Activated effector memory CD4-positive, alpha-beta T cell treated with Interleukin-2 at 50 U/mL for 16 hours (primary cell): ENCODE measurements around the gene C4orf51.
A peak's percentile ranks its signal among the peaks of the same experiment; 100 is the strongest.

Experiments used
- DNase-seq: peaks from one replicate; pipeline ENCODE4 v3.0.0-alpha.2; 2020

C4orf51 gene

DNA sequence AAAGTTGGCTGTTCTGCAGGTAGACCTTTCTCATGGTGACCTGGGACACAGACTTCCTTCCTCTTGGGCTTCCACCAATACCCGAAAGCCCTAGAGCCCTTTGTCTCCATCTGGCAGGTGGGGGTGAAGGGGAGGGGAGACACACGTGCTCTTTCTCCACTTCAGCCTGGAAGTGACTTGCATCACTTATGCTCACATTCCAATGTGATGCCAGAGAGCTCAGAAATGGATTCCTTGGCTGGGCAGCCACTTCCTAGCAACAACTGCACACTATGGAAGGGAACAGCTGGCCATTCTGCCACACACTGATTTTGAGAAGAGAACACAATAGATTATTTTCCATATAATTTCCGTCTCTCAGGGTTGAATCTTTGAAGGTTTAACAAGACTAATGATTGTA lies 36.3 kb downstream of the C4orf51 start:
- no peak for DNase-seq

DNA sequence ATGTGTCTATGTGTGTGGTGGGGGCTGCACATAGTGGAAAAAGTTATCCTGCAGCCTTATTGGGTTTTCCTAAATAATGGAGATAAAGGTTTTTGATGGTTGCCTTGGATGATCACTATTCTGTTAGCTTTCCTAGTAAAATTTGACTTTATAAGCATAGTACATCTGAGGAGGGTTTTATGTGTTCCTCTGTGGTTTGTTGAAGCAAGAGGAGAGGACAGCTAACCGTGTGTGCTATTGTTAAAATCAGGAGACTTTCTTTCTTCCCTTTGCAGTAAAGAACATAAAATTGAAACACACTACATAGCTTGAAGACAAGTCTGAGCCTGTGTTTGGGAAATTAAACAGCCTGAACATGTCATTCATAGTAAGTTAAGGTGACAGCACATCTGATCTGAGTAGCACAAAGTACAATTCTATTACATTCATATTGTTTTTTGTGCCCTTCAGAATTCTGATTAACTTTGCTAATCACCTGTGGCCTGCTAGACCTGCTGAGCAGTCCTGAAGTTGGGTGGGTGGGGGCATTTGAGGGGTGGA lies 36.8 kb downstream of the C4orf51 start:
- no peak for DNase-seq

DNA sequence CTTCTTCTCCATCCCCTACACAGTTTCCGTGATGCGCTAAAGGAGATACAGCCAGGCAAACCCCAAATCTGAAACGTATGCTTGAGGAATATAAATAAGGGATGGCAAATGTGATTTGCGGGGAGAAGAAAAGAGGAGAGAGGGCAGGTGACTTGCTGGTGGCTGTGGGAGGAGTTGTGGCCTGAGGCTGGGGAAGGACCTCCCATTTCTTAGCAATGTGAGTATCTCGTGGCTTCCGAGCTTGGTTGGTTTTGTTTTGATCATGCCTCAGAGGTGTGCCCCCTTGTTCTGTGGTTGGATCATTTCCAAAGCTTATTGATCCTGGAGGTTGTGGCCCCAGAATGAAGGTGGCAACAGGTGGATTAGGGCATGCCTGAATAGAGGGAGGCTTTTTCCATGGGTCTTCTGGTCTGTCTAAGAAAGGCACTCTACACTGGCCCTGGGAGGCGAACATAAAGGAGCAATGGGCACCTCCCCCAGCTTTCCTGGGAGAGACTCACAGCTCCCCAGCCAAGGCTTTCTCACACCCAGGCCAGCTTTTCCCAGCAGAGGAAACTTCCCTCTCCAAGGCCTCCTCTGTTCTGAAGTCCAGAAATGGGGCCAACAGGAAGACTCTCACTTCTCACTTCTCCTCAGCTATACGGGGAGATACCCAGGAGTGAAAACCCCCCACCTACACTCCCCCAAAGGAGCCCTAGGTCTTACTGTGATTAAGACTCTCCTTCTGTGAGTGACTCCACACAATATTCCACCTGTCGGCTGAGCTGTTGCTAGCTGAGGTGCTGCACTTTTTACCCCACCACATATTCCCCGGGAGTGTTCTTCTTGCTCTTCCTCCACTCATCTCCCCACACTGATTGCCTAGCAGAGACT lies 40.0 kb downstream of the C4orf51 start:
- no peak for DNase-seq

DNA sequence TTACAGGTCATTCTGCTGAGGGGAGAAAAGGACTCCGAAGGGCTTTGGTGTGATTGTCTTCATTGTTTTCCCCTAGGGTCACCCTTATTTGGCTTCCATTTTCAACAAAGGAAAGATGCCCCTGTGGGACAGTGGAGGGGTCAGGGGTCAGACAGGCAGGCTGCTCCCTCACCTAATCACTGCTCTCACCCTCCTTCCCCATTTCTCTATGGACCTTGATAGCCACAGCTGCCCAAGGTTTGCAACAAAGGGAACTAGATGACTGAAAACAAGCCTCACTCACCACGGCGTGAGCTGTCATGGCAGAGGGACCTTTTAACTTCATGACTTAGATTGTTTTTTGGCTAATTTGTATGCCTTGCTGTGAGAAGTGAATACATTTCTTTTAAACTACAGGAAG lies 40.7 kb downstream of the C4orf51 start:
- DNase-seq: no peak

DNA sequence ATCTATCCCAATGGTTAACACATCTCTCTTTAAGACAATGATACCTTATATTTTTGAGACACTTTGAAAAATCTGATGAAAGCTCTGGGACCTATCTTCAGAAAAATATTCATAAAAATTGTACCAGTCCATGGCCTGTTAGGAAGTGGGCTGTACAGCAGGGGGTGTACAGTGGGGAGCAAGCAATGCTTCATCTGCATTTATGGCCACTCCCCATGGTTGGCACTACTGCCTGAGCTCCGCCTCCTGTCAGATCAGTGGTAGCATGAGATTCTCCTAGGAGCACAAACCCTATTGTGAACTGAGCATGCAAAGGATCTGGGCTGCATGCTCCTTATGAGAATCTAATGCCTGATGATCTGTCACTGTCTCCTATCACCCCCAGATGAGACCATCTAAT lies 42.6 kb downstream of the C4orf51 start:
- DNase-seq: no peak

DNA sequence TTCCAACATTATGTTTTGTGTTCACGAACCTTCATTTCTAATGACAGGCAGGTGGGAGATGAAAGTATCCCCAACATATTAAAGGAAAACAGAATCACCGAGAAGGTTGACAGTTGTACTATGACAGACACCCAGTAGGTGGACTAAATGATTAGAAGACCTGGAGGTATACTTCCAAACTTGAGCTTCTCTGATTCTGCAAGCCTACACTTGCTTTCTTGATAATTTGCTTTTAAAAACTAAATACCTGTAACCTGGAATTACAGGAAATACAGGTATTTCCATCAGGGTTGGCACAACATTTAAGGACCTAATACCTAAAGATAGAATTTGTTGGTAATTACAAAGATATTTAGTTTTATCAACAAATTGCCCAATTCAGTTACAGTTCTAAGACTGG lies 43.4 kb downstream of the C4orf51 start:
- no peak for DNase-seq

DNA sequence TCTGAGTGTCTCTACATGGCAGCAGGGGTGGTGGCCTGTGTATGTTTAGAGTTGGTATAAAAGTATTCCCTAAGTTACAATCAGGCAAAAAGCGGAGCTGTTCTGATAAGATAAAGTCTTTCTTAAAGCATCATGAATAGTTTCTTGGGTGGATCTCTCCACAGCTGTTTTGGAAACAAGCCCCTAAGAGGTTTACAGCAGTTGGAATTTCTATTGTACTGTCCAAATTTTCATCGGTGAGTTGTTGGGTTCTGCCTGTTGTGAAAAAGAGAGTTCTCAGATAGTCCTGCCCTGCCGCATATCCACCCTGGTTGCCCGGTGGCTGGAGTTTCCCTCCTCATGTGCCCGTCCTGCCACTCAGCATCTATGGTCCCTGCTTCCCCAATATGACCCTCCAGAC lies 50.1 kb downstream of the C4orf51 start:
- DNase-seq: no peak

DNA sequence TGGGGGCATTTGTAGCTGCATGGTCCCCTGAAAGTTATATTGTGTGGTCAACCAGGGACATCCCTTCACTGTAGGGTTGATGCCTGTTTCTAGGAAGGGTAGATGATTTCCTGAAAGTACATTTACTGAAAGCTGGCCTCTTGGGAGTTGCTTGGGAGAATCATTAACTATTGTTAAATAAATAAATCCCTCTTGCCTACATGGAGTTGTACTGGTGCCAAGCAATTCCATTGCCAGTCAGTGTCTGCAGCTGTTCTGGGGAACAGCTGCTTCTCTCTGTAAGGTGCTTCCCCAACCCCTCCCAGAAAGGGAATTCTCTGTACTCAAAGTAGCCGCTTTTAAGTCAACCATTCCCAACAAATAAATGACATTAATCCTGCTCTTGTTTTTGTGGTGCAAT lies 51.1 kb downstream of the C4orf51 start:
- DNase-seq: no peak

DNA sequence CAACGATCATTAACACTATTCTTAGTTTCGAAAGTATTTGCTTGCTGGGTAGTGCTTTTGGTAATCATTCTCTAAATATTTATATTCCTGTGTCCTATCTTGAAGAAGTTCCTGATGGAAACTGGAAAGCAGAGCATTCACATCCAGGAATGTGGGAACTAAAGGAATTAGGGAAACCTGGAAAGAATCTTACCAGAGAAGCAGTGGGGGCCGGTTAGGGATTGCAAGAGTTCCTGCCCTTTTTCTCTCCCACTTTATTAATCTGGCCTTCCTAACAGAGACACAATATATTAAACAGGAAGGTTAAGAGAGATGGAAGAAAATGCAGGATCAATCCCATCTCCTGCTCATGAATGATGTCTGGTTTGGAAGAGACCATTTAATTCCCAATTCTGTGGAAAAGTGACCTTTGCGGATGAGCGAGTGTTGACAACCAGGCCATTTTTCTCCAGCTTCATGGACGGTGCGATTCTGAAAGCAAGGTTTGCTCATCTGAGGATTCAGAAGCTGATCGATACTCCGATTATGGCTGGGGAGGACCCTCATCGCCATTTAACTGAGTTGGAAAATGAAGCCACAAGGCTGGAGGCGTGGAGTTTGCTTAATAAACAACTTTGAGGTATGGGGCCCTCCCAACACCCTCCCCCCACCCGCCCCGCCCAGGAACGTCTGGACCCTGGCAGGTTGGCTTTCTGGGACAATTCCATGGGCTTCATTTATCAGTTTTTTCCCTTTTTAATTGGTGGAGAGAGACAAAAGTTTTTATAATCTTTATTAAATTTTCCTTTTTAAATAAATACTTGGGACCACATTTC lies 52.3 kb downstream of the C4orf51 start:
- DNase-seq: no peak

DNA sequence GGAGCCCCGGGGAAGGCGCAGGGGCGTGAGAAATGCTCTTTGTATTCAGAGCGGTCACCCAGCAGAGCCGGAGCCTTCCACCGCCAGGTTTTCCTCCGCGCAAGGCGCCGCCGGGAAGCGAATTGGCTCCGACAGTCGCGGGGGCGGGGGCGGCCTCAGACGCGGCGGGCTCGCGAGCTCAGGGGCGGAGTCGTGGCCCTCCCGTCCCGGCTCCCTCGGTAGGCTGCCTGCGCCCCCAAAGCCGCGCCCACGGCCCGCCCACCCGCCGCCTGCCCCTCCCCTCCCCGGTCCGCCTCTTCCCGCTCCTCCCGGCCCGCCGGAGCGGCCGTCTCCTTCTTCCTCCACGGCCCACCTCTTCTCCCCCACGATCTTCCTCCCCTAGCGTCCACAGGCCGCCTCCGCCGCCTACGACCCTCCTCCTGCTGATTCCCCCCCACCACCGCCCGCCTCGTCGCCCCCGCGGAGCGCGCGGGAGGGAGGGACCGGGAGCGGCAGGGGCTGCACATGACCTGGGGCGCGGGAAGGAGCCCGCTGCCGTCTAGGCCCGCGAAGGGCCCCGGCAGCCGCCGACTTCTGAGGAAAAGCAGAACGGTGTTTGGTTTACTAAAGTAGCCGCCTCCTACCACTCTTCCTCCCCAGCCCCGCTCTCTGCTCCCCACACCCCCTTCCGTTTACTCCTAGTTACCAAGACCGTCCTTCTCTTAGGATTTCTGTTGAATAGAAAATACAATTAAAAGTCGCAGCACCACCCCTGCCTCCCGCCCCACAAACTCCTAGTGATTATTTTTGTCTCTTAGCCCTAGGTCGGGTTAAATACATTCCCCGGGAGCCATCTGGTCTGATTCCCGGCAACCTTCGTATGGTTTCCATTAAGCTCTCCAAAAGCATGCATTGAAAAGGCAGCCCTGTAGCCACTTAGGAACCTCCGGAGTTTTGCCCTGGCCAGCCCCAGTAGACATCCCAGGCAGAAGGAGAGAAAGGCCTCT lies 53.2 kb downstream of the C4orf51 start:
- peak; percentile 75 for DNase-seq

DNA sequence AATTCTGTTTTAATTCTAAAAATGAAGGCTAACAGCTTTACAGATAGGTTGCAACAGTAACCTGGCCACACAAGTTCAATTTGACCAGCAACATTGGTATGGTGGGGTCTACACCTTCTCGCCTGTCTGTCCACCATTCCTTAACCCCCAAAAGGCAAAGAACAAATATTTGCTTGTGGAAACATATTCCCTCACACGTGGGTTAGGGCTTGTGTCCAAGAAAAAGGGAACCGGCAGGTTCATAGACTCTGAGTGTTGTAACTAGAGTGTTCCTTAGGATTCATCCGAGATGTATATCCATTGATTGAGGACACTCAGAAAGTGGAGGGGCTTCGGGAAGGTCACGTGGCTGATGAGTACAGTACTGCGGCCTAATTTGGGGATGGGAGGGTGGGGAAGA lies 54.1 kb downstream of the C4orf51 start:
- DNase-seq: no peak

DNA sequence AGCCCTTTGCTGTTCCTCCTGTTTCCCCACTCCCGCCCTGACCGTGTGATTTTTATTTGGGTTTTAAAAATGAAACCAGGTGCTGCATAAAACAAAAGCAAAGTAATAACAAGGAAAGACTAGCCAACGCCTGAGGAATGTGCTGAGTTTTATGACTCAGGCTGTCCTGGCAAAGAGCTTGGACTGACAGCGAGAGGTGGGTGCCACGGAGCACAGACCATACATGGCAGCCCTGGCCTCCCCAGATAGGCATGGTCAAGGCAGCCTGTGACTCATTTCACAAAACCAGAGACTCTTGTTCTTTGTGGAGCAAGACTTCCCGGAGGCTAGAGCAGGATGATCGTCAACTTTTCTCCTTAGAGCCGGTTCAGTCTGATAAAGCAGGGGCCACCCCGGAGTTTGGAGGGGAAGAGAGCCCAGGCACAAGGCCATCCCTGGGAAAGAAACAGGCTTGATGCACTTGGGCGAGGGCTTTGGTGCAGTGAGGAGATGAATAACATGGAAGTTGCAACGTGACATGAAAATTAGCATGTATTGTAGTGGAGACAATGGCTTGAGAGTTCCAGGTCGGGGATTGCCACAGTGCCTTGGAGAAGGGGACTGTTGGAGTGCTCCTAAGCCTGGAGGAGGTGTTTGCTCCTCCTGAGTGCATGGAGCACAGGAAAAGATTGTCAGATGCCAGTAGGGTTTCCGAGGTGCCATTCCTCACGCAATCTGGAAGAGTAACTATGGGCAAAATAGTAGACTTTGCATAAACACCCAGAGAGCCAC lies 54.8 kb downstream of the C4orf51 start:
- DNase-seq: no peak

DNA sequence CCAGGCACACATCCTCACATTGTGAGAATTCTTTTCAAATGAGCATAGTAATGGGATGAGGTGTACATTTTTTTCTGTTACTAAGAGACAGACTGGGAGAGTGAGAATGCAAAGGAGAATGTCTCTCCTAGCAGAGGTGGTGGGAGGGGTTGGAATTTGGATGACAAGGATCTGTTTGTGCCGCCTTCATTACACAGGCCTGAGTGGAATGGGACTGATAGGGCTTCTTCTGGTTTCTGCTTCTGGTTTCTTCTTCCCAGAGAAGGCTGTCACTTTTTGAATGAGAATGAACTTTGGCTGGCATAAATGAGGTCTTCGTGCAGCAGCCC lies 55.4 kb downstream of the C4orf51 start:
- no peak for DNase-seq

DNA sequence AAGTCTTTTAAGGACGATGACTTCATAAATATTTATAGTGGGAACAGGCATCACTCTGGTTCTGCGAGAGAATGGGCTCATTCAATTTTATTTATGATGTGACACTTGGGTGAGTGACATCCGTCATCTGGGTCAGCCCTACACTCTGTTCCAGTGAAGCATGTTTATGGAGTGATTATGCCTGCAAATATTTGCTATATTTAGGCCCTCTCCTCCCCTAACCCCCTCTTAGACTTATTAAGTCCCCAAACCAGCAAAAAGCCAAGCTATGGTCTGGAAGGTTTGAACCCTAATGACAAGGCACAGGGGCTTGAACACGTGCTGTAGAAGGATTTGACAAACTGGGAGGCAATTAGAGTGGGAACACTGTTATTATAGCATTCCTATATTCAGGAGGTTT lies 55.9 kb downstream of the C4orf51 start:
- no peak for DNase-seq

DNA sequence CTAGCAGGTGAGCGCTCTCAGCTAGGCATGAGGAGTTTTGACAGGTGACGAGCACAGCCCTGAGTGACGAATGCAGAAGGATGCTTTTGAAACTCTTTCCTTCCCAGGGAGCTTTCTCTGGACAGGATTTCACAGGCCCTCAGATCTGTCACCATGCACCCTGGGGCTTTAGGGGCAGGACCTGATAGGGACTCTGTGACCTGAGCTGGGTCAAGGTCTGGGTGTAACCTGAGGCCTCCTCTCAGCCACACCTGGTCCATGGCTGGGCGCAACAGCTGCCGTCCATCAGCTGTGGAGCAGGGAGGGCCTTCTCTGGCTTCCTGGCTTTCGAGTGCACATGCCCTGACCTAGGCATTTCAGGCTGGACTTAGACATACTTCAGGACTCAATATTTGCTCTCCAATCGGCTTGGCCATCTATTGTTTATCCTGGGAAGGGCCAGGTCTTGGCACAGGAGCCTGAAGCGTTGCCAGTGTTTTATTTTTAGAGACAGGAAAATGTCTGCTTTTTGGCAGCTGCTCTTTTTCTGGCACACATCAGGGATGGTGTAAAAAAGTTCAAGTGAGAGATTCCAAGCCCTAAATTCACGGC lies 56.4 kb downstream of the C4orf51 start:
- no peak for DNase-seq

DNA sequence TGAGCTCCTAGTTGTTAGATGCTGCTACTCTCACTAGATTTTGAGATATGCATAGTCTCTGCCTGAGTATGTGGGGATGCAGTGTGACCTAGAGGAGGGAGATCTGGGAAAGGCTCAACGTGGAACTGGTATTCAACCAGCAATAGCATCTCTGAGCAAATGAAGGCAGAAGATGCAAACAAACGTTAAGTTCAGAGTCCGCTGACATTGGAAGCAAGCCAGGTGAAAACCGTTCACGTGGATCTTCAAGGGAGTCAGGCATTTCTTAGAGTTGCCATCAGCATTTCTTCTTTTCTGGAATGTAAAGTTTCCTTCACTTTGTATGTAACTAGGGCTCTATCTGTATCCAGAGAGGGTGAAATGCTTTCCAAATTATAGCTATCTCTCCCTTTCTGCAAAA lies 59.9 kb downstream of the C4orf51 start:
- no peak for DNase-seq

DNA sequence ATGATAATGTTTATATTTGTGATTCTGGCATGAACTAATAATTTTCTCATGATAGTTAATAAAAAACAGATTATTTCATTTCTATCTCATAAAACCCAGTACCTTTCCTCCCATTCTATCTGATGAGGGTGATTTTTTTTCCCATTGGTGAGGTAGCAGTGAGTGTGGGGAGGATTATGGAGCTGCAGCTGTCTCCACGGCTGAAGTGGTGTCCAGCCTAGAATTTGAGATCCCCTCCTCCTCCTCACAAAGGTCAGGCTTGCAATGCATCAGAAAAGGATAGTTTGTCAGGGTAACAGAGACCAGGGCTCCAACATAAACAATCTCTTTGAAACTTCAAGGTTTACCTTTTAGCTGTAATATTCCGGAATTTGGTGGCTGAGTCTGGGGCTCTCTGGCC lies 60.9 kb downstream of the C4orf51 start:
- no peak for DNase-seq

DNA sequence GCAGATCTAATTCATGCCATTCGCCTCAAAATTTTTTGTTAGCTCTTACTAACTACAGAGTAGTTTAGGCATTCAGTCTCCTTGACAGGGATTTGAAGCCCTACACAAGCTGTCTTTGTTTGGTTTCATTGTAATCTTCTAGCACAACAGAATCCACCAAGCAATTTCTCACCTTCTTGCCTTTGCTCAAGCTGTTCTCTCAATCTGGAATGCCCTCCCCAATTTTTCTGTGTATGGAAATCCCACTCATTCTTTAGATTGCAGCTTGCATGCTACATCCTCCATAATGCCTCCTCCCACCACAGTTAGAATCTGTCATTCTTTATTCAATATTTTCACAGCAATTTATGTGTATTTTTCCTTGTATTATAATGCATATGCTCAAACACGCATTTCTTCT lies 63.7 kb downstream of the C4orf51 start:
- DNase-seq: no peak

DNA sequence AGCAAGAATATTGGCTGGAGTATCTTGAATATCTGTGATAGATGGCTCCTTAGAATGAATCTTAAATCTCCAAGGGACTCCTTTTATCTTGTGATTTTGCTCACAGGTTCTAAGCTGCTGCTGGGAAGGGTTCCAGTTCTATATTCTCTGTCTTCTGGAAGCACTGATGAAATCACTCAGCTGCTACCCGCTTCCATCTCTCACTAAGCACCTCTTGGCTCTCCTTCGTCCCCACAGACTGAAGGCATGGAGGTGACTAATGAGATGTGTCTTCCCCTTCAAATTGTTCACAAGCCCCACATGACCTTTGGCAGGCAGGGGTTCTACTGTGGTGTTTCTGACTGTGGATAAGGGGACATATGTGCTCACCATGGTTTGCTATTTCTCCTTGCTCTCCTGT lies 75.9 kb downstream of the C4orf51 start:
- no peak for DNase-seq

DNA sequence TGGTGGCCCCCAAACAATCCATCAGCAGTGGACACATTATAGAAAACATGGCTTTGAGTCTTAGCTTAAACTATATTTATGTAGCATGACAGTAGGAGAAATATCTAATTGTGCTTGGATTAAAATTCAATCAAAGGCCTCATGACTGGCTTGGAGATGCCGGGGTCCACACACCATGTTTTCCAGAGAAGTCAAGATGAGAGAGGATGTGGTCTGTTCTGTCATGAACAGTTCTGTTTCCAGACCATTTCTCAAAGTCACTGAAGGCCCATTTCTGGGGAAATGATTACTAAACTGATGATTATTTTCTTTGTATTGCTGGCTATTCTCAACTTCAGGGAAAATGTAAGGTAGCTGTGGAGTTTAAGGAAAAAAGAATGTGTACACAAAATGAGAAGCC lies 76.3 kb downstream of the C4orf51 start:
- DNase-seq: no peak

DNA sequence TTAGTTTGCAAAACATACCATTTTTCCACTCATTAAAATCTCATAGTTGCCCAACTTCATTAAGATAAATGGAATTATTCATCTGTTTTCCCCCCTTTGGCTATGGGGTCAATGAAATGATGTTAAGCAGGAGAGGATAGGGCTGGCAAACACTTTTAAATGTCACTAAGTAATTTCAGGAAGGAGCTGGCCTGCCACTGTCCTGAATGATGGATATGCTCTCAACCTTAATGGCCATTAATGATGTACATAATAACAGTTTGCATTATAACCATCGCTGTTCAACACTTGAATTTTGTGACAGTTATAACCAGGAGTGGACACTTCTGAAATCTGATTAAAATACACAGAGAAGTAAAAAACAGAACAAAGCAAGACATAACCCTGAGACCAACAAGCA lies 77.2 kb downstream of the C4orf51 start:
- DNase-seq: no peak

DNA sequence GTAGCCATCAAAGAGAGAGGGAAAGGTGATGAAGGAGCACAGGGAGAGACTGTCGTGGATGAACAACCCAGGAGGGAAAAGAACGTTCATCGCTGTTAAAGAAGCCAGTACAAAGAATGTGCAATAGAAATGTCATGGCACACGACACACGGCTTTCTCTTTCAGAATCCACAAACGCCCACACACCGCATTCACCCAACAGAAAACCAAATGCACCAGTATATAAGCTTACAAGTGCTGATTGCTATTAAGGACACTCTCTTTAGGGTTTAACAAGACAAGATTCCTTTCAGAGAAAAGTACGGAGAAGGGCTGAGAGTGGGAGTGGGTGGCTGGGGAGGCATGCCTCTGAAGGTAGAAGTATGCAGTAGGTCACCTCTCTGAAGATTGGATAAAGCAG lies 80.2 kb downstream of the C4orf51 start:
- no peak for DNase-seq
